ENCODE data around the gene MOB3B.

MOB3B gene

GRCh38 chr9:27447031-27447683 lies 82.5 kb downstream of the MOB3B start:
- no peak for TF ChIP-seq CTCF (IDR thresholded peaks at IDR 0.05; ENCODE audit: extremely low read depth, missing control alignments)
- no peak for DNase-seq (ENCODE audit: low spot score)

- DNase-seq (ENCODE audit: low spot score): no peak
- TF ChIP-seq CTCF (IDR thresholded peaks at IDR 0.05; ENCODE audit: extremely low read depth, missing control alignments): no peak
Measured at GRCh38 chr9:27445688-27446087, 83.9 kb downstream of the MOB3B start.

- TF ChIP-seq CTCF (IDR thresholded peaks at IDR 0.05; ENCODE audit: extremely low read depth, missing control alignments): no peak
- DNase-seq (ENCODE audit: low spot score): no peak
Measured at GRCh38 chr9:27445057-27445595, 84.5 kb downstream of the MOB3B start.

GRCh38 chr9:27442464-27442863 lies 87.2 kb downstream of the MOB3B start:
- DNase-seq (ENCODE audit: low spot score): no peak
- no peak for TF ChIP-seq CTCF (IDR thresholded peaks at IDR 0.05; ENCODE audit: extremely low read depth, missing control alignments)

GRCh38 chr9:27441741-27442070 lies 87.9 kb downstream of the MOB3B start:
- no peak for TF ChIP-seq CTCF (IDR thresholded peaks at IDR 0.05; ENCODE audit: extremely low read depth, missing control alignments)
- no peak for DNase-seq (ENCODE audit: low spot score)

GRCh38 chr9:27440888-27441740 lies 88.5 kb downstream of the MOB3B start:
- no peak for DNase-seq (ENCODE audit: low spot score)
- no peak for TF ChIP-seq CTCF (IDR thresholded peaks at IDR 0.05; ENCODE audit: extremely low read depth, missing control alignments)

GRCh38 chr9:27438522-27438921 lies 91.1 kb downstream of the MOB3B start:
- DNase-seq (ENCODE audit: low spot score): no peak
- no peak for TF ChIP-seq CTCF (IDR thresholded peaks at IDR 0.05; ENCODE audit: extremely low read depth, missing control alignments)

Measured in GM20000 (cell line).